GM21526 (cell line): ENCODE data around the gene HES7.
"Not testable (repeated sequence)": the region's sequence is repeated elsewhere in the genome, so short reads cannot be mapped to it uniquely, and the experiment has no call there.

ENCODE experiments used
- ATAC-seq: cut with Tn5 transposase; IDR thresholded peaks from one replicate; pipeline ENCODE4 v1.9.1; 2021; ENCODE audit warnings: moderate library complexity; ENCODE audit not compliant: unreplicated experiment, low FRiP score

Gene HES7

DNA sequence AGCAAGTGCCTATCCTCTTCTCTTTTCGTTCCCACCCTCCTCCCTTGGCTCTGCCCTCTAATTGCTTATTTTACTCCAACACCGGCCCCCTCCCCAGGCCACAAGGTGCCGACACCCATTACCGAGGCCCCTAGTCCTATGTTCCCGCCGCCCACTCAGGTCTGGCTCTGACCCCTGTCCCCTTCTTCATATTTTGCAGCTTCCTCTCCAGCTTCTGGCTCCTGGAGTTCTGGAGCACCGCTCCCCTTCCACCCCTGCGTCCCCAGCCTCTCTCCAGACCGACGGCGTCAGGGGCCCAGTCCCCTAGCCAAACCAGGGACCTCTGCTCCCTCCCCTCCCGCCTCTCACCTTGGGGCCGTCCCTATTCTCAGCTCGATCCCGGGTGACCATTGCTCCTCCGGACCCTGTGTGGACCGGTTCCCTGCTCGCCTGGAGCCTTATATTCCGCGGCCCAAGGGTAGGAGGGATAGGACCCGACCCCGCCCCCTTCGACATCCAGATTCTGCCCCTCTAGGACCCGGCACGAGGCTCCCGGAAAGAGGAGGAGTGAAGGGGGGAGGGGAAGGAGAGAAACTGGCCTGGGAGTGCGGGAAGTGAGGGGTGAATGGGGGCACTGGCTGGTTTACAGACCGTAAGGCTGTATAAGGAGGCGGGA lies at the start of gene HES7:
Gene HES7 (minus strand): TSS at position 412 of the 655 bp plus-strand sequence. CDS start 22 bp downstream, at position 390.
- no peak for ATAC-seq

DNA sequence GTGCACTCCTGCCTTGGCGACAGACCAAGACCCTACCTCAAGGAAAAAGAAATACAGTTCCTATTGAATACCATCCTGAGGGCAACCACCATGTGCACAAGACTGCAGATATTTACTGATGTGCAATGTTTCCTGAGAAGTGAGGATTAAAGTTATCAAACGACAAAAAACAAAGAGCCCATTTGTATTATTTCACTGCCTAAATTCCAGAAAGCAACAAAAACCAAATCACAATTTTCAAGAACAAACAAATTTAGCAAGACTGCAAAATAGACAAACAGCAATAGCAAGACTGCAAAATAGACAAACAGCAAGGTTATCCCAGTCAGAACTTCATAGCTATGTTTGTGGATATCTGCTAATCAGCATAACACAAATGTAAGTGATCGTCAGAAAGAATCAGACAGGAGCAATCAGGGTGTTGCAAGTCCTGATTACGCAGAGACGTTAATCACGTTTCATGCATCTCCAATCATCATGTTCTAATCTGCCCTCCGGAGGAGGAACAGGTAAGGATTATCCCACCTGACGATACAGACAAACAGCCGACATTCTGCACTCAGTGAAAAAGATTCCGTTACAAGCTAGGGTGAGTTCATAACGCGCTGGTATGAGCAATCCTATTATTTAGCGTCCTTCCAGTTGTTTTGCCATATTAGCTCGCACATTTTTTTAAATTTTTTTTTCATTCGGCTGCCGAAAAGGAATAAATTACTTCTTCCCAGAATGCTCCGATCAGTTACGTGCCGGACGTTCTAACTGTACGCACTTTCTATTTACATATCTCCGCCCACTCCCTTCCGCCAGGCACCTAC lies 49.4 kb upstream of the HES7 start:
- ATAC-seq, result peak; percentile 72

DNA sequence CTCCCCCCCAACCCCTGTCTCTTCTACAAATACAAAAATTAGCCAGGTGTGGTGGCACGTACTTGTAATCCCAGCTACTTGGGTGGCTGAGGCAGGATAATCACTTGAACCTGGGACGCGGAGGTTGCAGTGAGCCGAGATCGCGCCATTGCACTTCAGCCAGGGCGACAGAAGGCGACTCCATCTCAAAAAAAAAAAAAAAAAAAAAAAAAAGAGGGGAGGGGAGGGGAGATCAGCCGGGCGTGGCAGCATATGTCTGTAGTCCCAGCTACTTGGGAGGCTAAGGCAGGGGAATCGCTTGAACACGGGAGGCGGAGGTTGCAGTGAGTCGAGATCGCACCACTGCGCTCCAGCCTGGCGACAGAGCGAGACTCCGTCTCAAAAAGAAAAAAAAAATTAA lies 46.3 kb upstream of the HES7 start:
- ATAC-seq, result not testable (repeated sequence)

DNA sequence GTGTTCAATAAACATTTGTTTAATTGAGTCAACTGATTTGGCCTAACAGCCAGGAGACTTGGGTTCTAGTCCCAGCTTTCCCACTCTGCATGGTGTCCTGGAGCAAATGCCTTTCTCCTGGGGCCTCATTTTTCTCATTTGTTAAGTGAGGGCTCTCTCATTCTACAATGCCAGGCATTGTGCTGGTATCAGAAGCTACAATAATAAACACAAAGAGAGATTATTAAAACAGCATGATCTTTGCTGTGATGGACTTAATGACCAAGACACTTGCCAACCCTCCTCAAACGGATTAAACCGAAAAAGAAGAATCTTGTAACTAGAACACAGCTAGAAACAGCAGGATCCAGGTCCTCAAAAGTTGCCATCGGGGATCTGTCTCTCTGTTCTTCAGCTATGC lies 43.6 kb upstream of the HES7 start:
- no peak for ATAC-seq

DNA sequence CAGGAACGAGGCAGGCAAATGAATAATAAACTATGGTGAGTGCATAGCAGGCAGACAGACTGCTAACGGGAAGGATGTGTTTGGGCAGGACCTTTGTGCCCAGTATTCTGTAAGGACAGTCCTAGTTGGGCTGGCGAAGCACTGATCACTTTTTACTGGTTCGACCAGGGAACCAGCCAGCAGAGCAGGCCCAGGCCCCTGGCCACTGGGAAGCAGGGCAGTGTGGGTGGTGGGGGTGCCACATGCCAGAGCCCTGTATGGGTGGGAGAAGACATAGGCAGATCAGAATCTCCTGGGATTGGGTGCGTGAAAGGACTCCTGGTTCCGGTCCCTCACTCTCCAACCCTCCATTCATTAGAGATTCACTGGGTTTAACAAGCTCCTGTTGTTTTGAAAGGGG lies 42.8 kb upstream of the HES7 start:
- no peak for ATAC-seq

DNA sequence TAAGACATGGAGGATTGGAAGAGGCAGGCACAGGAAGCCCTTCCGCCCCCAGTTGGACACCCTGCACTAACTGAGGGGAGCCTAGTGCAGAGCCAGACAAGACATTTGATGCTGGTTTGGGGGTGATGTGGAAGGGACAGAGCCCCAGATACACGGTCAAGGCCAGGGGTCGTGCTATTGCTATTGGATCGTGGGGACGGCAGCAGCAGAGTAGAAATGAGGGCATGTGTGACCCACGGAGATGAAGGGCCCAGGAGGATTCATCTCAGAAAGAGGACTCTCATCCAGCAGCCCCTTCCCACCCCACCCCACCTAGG lies 40.9 kb upstream of the HES7 start:
- no peak for ATAC-seq

DNA sequence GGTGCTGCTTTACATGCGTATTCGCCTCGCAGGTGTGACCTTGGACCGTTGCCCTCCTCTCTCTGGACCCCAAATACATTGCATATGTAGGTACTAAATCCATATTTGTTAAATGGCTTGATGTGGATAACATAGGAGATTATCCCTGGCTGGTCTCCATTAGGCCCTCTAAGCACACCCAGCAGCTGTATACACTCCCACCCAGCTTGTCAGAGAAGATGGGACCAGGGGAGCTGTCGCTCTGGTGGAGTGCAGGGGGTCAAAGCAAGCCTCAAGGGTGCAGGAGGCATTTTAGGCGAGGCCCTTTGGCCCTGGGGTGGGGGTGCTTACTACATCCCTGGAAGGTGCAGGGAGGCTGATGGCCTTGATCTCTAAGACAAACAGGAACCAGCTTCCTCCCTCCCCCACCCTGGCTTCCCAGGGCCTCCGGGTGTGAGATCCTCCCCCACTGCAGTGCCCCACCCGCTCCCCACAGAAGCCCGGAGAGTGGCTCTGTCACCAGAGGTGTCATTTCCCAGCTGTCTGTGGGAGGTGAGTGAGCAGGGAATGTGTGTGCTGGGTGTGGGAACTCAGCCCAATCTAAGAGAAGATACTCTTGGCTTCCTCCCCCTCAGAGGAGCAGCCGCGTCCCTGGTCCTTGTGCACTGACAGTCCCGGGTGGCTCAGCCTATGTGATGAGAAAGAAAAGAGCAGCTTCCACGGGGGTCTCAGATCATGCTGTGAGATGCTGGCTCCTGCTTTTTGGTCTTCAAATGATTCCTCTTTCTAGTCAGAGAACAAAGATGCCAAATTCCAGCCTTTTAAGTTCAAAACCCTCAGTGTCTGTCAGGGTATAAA lies 40.3 kb upstream of the HES7 start:
- no peak for ATAC-seq

DNA sequence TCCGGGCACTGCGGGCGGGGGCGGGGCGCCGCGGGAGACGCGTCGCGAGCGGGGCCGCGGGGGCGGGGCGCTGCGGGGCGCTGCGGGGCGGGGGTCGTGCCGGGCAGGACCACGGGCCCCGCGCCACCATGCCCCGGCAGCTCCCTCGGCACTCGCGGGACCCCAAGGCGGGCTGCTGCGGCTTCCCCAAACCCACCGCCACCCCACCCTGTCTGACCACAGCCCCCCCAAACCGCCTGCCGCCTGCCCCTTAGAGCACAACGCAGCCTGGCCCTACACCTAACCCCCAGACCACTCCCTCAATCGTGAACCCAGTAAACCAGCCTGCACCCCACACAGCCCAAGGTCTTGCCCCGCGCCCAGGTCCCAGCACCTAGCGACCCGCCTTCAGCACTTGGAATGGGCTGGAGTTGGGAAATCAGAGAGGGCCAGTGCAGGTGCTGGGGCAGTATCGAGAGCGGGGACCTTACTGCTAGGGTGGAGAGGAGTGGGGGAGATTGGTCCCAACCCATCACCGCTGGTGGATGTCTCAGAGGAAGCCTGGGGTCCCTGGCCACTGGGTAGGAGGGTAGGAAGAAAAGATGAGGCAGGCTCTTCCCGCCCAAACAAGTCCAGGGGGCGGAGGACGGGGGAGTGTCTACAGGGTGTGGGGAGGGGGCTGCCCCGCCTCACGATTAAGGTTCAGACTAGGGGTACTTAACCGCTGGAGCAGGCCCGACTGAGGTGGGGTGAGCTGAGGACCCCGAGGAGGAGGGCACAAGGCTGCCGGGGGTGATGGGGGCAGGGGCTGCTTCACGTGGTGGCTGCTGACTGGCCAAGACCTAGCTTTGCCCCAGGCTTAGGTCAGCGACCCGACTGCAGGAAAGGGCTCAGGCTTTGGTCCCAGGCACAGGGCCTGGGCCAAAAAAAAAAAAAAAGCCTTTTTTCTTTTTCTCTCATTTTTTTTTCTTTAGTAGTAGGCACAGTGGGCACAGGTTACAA lies 39.4 kb upstream of the HES7 start:
- no peak for ATAC-seq

DNA sequence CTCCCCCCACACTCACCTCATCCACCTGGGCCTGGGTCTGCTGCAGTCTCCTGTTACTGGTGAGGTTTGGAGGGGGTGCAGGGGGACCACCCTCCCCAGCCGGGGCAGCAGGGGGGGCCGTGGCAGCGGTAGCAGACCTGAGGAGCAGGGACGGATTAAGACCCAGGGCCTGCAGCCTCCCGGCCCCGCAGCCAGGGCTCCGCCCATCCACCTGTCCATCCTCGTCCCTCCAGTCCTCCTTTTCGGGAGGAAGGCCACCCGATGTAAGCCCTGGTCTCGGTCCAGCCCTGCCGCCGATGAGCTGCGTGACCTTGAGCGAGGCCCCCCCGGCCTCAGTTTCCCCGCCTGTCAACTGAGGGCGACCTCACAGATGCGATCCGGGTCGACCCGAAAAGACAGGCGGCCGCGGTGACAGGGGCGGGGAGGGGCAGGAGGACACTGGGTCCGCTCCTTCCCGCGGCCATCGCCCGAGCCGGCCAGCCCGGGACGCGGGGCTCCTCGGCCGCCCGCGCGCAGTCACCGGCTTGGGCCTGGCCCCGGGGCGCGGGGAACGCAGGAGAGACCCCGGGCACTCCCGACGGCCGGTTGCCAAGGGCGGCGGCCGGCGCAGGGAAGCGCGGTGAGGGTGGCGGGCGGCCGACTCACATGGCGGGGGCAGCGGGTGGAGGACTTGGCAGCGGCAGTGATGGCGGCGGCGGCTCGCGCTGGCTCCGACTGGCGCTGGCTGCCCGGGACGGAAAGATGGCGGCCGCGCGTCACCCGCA lies 38.5 kb upstream of the HES7 start, which contains the start of gene VAMP2:
Gene VAMP2 (minus strand): TSS at position 716 of the 764 bp plus-strand sequence. CDS start 69 bp downstream, at position 647.
- ATAC-seq, result no peak

DNA sequence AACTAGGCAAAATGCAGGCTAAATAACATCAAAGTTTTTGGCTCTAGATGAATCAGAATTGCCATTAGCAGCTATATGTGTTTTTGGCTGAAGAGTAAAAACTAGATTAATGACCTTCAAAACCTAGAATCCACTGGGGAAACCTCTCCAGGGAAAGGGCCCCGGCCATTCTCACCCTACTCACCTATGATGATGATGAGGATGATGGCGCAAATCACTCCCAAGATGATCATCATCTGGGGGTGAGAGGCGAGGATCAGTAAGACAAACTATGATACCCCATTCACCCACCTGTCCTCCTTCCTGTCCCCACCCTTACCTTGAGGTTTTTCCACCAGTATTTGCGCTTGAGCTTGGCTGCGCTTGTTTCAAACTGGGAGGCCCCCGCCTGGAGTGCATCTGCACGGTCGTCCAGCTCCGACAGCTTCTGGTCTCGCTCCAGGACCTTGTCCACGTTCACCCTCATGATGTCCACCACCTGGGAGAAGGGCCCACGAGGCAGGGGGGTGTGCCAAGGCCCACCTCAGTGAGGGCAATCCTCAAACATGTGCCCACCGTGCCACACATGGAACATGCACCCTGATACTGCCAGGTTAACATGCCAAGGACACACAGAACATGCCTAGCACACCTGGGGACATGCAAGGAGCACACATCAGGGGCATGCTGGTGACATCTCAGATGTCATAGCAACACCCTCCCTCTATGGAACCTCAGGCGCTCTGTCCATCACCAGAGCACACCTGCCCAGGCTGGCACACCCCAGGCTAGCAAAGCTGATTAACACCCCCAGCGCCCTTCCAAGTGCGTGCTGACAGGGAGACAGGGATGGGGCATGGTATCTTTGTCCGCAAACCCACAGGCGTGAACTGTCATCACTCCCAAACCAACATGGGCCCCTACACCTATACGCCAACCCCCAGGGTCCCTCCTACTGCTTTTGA lies 37.7 kb upstream of the HES7 start:
- ATAC-seq, result no peak

DNA sequence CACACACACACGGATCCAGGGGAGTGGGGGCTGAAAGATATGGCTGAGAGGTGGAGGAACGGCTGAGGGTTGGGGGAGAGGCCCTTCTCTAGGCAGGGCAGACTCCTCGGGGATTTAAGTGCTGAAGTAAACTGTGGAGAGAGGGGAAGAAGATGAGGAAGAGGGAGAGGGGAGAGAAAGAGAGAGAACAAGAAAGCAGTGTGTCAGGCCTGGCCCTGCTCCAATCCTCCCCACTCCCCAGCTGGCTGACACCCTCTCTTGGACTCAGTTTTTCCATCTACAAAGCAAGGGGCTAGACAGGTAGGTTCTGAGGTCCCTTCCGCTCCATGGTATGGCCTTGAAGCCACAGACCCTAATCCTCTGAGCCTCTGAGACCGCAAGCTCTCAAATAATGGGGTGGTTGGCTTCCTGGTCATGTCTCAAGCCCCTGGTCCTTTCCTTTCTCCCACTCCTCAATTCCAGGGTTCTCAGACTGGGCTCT lies 36.9 kb upstream of the HES7 start:
- ATAC-seq, result no peak

DNA sequence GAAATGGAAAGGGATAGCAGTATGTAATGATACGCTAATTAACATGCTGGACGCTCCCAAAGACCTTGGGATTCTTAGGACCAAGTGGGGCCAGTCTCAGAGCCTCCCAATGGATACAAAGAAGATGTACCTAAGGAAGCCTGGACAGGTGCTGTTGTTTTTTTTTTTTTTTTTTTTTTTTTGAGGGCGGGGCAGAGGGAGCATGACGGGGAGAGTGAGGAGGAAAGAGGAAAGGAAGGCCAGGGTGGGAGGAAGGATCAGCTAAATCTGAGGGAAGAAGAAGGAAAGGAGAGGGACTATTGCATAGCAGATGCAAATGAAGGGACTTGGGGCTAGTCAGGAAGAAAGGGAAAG lies 36.3 kb upstream of the HES7 start:
- ATAC-seq, result no peak

DNA sequence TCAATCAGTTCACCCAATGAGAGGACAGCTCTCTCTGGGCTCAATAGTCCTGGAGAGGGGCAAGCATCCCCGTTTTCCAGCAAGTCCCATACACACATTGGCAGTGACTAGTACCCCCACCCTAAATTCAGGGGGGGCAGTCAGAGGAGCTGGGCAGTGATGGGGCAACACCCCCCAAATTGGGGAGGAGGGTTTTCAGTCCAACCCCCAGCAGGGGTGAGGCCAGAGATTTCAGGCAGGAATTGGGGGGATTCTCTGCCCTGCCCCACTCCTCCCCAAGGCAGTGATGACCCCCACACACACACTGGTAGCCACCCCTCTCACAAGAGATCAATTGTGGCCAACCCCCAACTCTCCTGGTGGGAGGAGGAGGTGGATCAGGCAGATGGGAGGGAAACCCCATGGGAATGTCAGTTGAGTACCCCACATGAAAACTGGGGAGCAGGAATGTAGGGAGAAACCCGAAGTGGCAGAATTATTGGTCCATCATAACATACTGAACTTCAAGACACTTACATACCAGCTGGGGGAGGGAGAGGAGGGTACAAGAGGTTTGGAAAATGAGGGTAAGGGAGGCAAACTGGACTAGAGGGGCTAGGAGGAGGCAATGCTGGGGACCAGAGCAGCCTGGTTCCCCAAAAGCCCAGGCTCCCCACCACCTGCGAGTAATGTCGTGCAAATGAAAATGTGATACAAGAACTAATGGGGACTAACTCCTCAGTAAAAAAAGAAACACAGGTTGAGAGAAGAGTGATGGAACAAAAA lies 35.7 kb upstream of the HES7 start:
- ATAC-seq, result no peak

DNA sequence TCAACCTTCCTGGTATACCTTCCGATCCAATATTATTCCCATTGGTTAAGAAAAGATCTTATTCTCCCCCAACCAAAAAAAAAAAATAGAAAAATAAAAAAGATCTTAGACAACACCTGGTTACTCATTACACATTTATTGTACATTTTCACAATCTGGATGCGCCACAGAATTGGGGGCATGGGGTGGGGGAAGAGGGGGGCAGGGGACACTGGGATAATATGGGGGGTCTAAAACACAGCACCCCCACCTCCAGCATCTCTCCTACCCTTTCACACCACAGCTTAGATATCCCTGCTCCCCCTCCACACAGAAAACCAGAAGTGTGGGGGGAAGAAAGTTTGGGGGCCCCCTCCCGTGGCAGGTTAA lies 35.1 kb upstream of the HES7 start:
- no peak for ATAC-seq

DNA sequence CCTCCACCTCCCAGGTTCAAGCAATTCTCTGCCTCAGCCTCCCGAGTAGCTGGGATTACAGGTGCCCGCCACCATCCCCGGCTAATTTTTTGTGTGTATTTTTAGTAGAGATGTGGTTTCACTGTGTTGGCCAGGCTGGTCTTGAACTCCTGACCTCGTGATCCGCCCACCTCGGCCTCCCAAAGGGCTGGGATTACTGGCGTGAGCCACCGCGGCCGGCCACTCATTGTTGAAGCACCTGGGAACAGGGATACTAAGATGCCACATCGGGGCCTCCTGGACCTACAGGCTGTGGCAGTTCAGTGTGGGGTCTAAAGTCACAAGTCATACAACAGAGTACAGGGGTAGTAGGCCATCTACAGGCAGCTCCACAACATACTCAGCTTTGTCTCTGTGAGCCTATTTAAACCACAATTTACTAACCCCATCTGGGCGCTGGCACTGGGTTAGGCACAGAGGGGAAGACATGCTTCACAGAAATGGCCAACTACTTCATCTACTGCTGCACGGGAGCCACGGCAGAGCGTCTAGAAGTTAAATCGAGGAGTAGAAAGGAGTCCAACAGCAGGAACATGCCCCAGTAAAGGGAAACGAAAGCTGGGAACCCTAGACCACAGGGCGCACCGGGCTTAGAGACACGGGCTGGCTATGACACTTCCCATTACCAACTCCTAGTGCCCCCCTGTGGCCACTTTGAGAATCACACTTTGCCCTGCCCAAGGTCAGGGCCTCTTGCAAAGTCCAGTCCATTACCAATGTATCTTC lies 34.5 kb upstream of the HES7 start:
- ATAC-seq, result peak; percentile 25

DNA sequence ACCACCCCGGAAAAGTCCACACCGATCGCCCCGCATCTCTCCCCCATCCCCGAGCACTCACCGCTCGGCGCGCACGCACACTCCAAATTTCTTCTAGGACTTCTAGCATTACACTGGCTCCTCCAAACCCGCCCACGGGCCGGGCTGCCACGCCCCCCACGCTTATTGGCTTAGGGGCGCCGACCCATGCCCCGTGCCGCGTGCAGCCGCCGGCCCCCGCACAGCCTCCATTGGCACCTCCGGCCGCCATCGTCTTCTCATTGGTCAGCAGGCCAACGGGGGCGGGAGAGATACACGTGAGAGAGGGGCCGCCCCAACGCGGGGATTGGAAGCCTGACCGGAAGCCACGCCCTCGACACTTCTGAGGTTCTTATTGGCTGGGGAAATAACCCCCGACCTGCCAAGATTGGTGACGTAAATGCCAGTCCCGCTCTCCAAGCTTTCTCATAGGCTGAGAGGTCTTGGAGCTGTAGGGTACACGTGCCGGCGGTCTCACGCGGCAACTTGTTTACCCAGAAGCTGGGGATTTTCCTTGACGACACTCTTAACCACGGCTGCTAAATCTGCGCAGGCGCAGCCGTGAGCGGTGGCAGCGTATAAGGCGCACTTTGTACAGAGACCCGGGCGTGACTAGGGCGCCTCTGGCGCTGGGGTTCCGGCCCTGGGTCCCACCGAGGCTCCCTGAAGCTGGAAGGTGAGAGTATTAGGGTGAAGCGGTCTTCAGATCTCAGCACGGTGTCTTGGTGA lies 32.5 kb upstream of the HES7 start:
- peak; percentile 62 for ATAC-seq
